ENCODE measurements around the gene CABP4. TPM values are rescaled to one million over a fixed set of nuclear protein-coding genes. Genes with fewer than 3 reads are reported as not detected.

Gene CABP4
- total and polyA plus RNA-seq, 10 of the 15 experiments (the other 5 are each of a cell fraction or from before 2014, with no cell fraction given): 0.04 to 0.41 (median 0.14) TPM; not detected in 2

GRCh38 chr11:67510023-67510345 is 54.8 kb downstream of the CABP4 start:
- Histone ChIP-seq H3K9ac (ENCODE audit: control insufficient read depth, insufficient read depth, low read length) (no peak overlapping the region), H3K9me3 (replicated peaks; ENCODE audit: control insufficient read depth, insufficient read depth, low read length) (no peaks in the 10 kb centered on the region), H4K20me1 (ENCODE audit: control insufficient read depth, insufficient read depth) (no peaks in the 10 kb centered on the region), H3K4me3 (no peak overlapping the region), H2AFZ (ENCODE audit: control insufficient read depth, low read depth, low read length) (no peak overlapping the region), H3K4me2 (ENCODE audit: control insufficient read depth, insufficient read depth) (no peak overlapping the region), H3K4me1 (ENCODE audit: control insufficient read depth, insufficient read depth, low read length) (peaks cover 24% of the 10 kb centered on the region), H3K27me3 (replicated peaks in 1 of 2; ENCODE audit: control insufficient read depth in 2 of 2, insufficient read depth in 2 of 2, low read length in 1 of 2) (no peaks in the 10 kb centered on the region; a peak in 2 of 4 replicates), H3K36me3 (ENCODE audit: control insufficient read depth in 2 of 2, insufficient read depth in 2 of 2, low read length in 1 of 2) (no peaks in the 10 kb centered on the region), H3K27ac (ENCODE audit: control insufficient read depth, insufficient read depth) (no peak overlapping the region), H3K79me2 (ENCODE audit: control insufficient read depth, insufficient read depth, low read length) (peaks cover 24% of the 10 kb centered on the region)
- no peak for FAIRE-seq
- no TSS peak for BruUV-seq (replicated peaks)
- ChIA-PET SMC1A (ENCODE audit: uncharacterized antibody, unreplicated experiment) (no interaction called here), CTCF (no interaction called here), RAD21 (ENCODE audit: unreplicated experiment) (no interaction called here), POLR2A (no interaction called here)
- 2% methylated on average over 3 of the region's 3 CpGs for WGBS (ENCODE audit: insufficient coverage, insufficient replicate concordance, low lambda C conversion rate, missing lambda C conversion rate)
- no peak for DNase-seq (ENCODE audit: low read depth, low spot score)
- no peak for TF ChIP-seq EP300 (IDR thresholded peaks at IDR 0.05; ENCODE audit: borderline replicate concordance in 1 of 2, control insufficient read depth in 1 of 2, low read depth in 2 of 2, low read length in 2 of 2)
- no peak for TF ChIP-seq BHLHE40 (IDR thresholded peaks at IDR 0.05; ENCODE audit: borderline replicate concordance in 1 of 2, low read depth in 2 of 2, low read length in 1 of 2)
- TF ChIP-seq SMAD1 (IDR thresholded peaks at IDR 0.05; ENCODE audit: low read depth, partially characterized antibody): no peak
- no peak for TF ChIP-seq SMAD5 (IDR thresholded peaks at IDR 0.05; ENCODE audit: low read depth)
- no peak for TF ChIP-seq EZH2 (IDR thresholded peaks at IDR 0.05; ENCODE audit: borderline replicate concordance, control insufficient read depth, low read depth, low read length)
- no peak for TF ChIP-seq HDGF (IDR thresholded peaks at IDR 0.05)
- TF ChIP-seq TCF7 (IDR thresholded peaks at IDR 0.05; ENCODE audit: borderline replicate concordance): no peak
- no peak for TF ChIP-seq ATF7 (IDR thresholded peaks at IDR 0.05; ENCODE audit: low read depth)
- TF ChIP-seq CHD4 (IDR thresholded peaks at IDR 0.05): no peak
- no peak for TF ChIP-seq HCFC1 (IDR thresholded peaks at IDR 0.05; ENCODE audit: low read length)
- TF ChIP-seq ZNF622 (IDR thresholded peaks at IDR 0.05): no peak
- no peak for TF ChIP-seq MTA3 (IDR thresholded peaks at IDR 0.05; ENCODE audit: borderline replicate concordance, low read length)
- no peak for TF ChIP-seq NFXL1 (IDR thresholded peaks at IDR 0.05; ENCODE audit: borderline replicate concordance)
- no peak for TF ChIP-seq SP1 (IDR thresholded peaks at IDR 0.05; ENCODE audit: low read depth, low read length)
- intact Hi-C loops (cut with micrococcal nuclease; ENCODE audit: unreplicated experiment): no loop called here
- in situ Hi-C loops (cut with MboI): no loop called here
- ATAC-seq: no peak

Small RNA genes lying within 50 kb of the gene (microRNA-seq; reads per million reads assigned to microRNA genes)
- gene MIR6752: 0.75 reads per million

Small RNA genes lying within 50 kb of the gene (small RNA-seq; reads per million reads assigned to genes)
- not detected for gene MIR6752

Other genes with a start within 250 kb of the CABP4 start
Only the 7 nearest of the 24 such genes appear.
- gene CARNS1, start 39.7 kb upstream of the CABP4 start, total RNA-seq (2014; rRNA removed): 0.11 TPM in 2 replicates
- gene CARNS1, start 39.7 kb upstream of the CABP4 start, total RNA-seq (2014; rRNA removed; fragmentation: Illumina TruSeq; extraction: Trizol): 0.04 TPM in 1 of 2 replicates, not detected in the other
- gene CARNS1, start 39.7 kb upstream of the CABP4 start, total RNA-seq (2021): 0.10 and 0.19 TPM in 2 replicates
- gene CARNS1, start 39.7 kb upstream of the CABP4 start, polyA plus RNA-seq (2011; rRNA removed): not detected in 2 replicates
- 0.10 TPM in 1 of 2 replicates, not detected in the other for gene CARNS1, start 39.7 kb upstream of the CABP4 start, polyA plus RNA-seq (2014; fragmentation: Illumina TruSeq; extraction: Trizol)
- under 1 TPM in 1 of 2 experiments, not detected in 1; 0.02 TPM for gene CARNS1, start 39.7 kb upstream of the CABP4 start, polyA plus RNA-seq (2014; fragmentation: Nextera tagmentation; extraction: Ambion mirVana)
- 0.14 and 0.25 TPM in 2 replicates for gene CARNS1, start 39.7 kb upstream of the CABP4 start, polyA plus RNA-seq (2014; rRNA removed)
- gene CARNS1, start 39.7 kb upstream of the CABP4 start, polyA plus RNA-seq (2016; fragmentation: Nextera tagmentation; extraction: Ambion mirVana): under 1 TPM in 1 of 2 experiments, not detected in 1; 0.09 TPM
- gene RPS6KB2, start 26.9 kb upstream of the CABP4 start, total RNA-seq (2014; rRNA removed): 68.4 and 72.5 TPM in 2 replicates
- gene RPS6KB2, start 26.9 kb upstream of the CABP4 start, total RNA-seq (2014; rRNA removed; fragmentation: Illumina TruSeq; extraction: Trizol): 36.6 and 41.8 TPM in 2 replicates
- 68.1 and 70.9 TPM in 2 replicates for gene RPS6KB2, start 26.9 kb upstream of the CABP4 start, total RNA-seq (2021)
- 36.8 and 48.7 TPM in 2 replicates for gene RPS6KB2, start 26.9 kb upstream of the CABP4 start, polyA plus RNA-seq (2011; rRNA removed)
- 15.7 and 41.1 TPM in 2 replicates for gene RPS6KB2, start 26.9 kb upstream of the CABP4 start, polyA plus RNA-seq (2014; fragmentation: Illumina TruSeq; extraction: Trizol)
- 1 to 10 TPM in 1 of 2 experiments, under 1 TPM in 1; 0.39 to 2.3 TPM for gene RPS6KB2, start 26.9 kb upstream of the CABP4 start, polyA plus RNA-seq (2014; fragmentation: Nextera tagmentation; extraction: Ambion mirVana)
- 88.3 and 99.8 TPM in 2 replicates for gene RPS6KB2, start 26.9 kb upstream of the CABP4 start, polyA plus RNA-seq (2014; rRNA removed)
- gene RPS6KB2, start 26.9 kb upstream of the CABP4 start, polyA plus RNA-seq (2016; fragmentation: Nextera tagmentation; extraction: Ambion mirVana): 100 to 1,000 TPM in 1 of 2 experiments, 10 to 100 TPM in 1; 95.4 to 101 TPM
- gene PTPRCAP, start 17.7 kb upstream of the CABP4 start, total RNA-seq (2014; rRNA removed): 195 and 266 TPM in 2 replicates
- 38.4 and 45.3 TPM in 2 replicates for gene PTPRCAP, start 17.7 kb upstream of the CABP4 start, total RNA-seq (2014; rRNA removed; fragmentation: Illumina TruSeq; extraction: Trizol)
- gene PTPRCAP, start 17.7 kb upstream of the CABP4 start, total RNA-seq (2021): 197 and 204 TPM in 2 replicates
- 21.1 and 49.8 TPM in 2 replicates for gene PTPRCAP, start 17.7 kb upstream of the CABP4 start, polyA plus RNA-seq (2011; rRNA removed)
- gene PTPRCAP, start 17.7 kb upstream of the CABP4 start, polyA plus RNA-seq (2014; fragmentation: Illumina TruSeq; extraction: Trizol): 0.70 and 9.3 TPM in 2 replicates
- gene PTPRCAP, start 17.7 kb upstream of the CABP4 start, polyA plus RNA-seq (2014; fragmentation: Nextera tagmentation; extraction: Ambion mirVana): 1 to 10 TPM; 4.7 to 9.3 TPM
- 257 and 361 TPM in 2 replicates for gene PTPRCAP, start 17.7 kb upstream of the CABP4 start, polyA plus RNA-seq (2014; rRNA removed)
- gene PTPRCAP, start 17.7 kb upstream of the CABP4 start, polyA plus RNA-seq (2016; fragmentation: Nextera tagmentation; extraction: Ambion mirVana): 100 to 1,000 TPM; 200 to 239 TPM
- 21.3 and 24.6 TPM in 2 replicates for gene CORO1B, start 11.9 kb upstream of the CABP4 start, total RNA-seq (2014; rRNA removed)
- gene CORO1B, start 11.9 kb upstream of the CABP4 start, total RNA-seq (2014; rRNA removed; fragmentation: Illumina TruSeq; extraction: Trizol): 6.3 and 7.4 TPM in 2 replicates
- 28.5 and 30.6 TPM in 2 replicates for gene CORO1B, start 11.9 kb upstream of the CABP4 start, total RNA-seq (2021)
- gene CORO1B, start 11.9 kb upstream of the CABP4 start, polyA plus RNA-seq (2011; rRNA removed): 8.0 and 26.4 TPM in 2 replicates
- gene CORO1B, start 11.9 kb upstream of the CABP4 start, polyA plus RNA-seq (2014; fragmentation: Illumina TruSeq; extraction: Trizol): 2.5 and 7.0 TPM in 2 replicates
- gene CORO1B, start 11.9 kb upstream of the CABP4 start, polyA plus RNA-seq (2014; fragmentation: Nextera tagmentation; extraction: Ambion mirVana): 1 to 10 TPM in 1 of 2 experiments, under 1 TPM in 1; 0.24 to 1.9 TPM
- 21.7 and 26.9 TPM in 2 replicates for gene CORO1B, start 11.9 kb upstream of the CABP4 start, polyA plus RNA-seq (2014; rRNA removed)
- 10 to 100 TPM; 23.6 to 25.1 TPM for gene CORO1B, start 11.9 kb upstream of the CABP4 start, polyA plus RNA-seq (2016; fragmentation: Nextera tagmentation; extraction: Ambion mirVana)
- gene GPR152, start 2.6 kb upstream of the CABP4 start, total RNA-seq (2014; rRNA removed): not detected in 2 replicates
- not detected in 2 replicates for gene GPR152, start 2.6 kb upstream of the CABP4 start, total RNA-seq (2014; rRNA removed; fragmentation: Illumina TruSeq; extraction: Trizol)
- gene GPR152, start 2.6 kb upstream of the CABP4 start, total RNA-seq (2021): not detected in 2 replicates
- gene GPR152, start 2.6 kb upstream of the CABP4 start, polyA plus RNA-seq (2011; rRNA removed): not detected in 2 replicates
- gene GPR152, start 2.6 kb upstream of the CABP4 start, polyA plus RNA-seq (2014; fragmentation: Illumina TruSeq; extraction: Trizol): not detected in 2 replicates
- gene GPR152, start 2.6 kb upstream of the CABP4 start, polyA plus RNA-seq (2014; fragmentation: Nextera tagmentation; extraction: Ambion mirVana): not detected
- not detected in 2 replicates for gene GPR152, start 2.6 kb upstream of the CABP4 start, polyA plus RNA-seq (2014; rRNA removed)
- gene GPR152, start 2.6 kb upstream of the CABP4 start, polyA plus RNA-seq (2016; fragmentation: Nextera tagmentation; extraction: Ambion mirVana): not detected
- gene TMEM134, start 13.9 kb downstream of the CABP4 start, total RNA-seq (2014; rRNA removed): 20.0 and 30.5 TPM in 2 replicates
- 10.6 and 12.0 TPM in 2 replicates for gene TMEM134, start 13.9 kb downstream of the CABP4 start, total RNA-seq (2014; rRNA removed; fragmentation: Illumina TruSeq; extraction: Trizol)
- gene TMEM134, start 13.9 kb downstream of the CABP4 start, total RNA-seq (2021): 42.5 and 45.0 TPM in 2 replicates
- 10.8 and 25.0 TPM in 2 replicates for gene TMEM134, start 13.9 kb downstream of the CABP4 start, polyA plus RNA-seq (2011; rRNA removed)
- 2.0 and 11.2 TPM in 2 replicates for gene TMEM134, start 13.9 kb downstream of the CABP4 start, polyA plus RNA-seq (2014; fragmentation: Illumina TruSeq; extraction: Trizol)
- gene TMEM134, start 13.9 kb downstream of the CABP4 start, polyA plus RNA-seq (2014; fragmentation: Nextera tagmentation; extraction: Ambion mirVana): 1 to 10 TPM; 1.6 to 7.0 TPM
- gene TMEM134, start 13.9 kb downstream of the CABP4 start, polyA plus RNA-seq (2014; rRNA removed): 90.7 and 93.8 TPM in 2 replicates
- gene TMEM134, start 13.9 kb downstream of the CABP4 start, polyA plus RNA-seq (2016; fragmentation: Nextera tagmentation; extraction: Ambion mirVana): 10 to 100 TPM; 58.9 to 64.3 TPM
- gene AIP, start 27.7 kb downstream of the CABP4 start, total RNA-seq (2014; rRNA removed): 135 and 139 TPM in 2 replicates
- 67.2 and 67.6 TPM in 2 replicates for gene AIP, start 27.7 kb downstream of the CABP4 start, total RNA-seq (2014; rRNA removed; fragmentation: Illumina TruSeq; extraction: Trizol)
- gene AIP, start 27.7 kb downstream of the CABP4 start, total RNA-seq (2021): 128 and 129 TPM in 2 replicates
- gene AIP, start 27.7 kb downstream of the CABP4 start, polyA plus RNA-seq (2011; rRNA removed): 77.2 and 144 TPM in 2 replicates
- 20.7 and 47.5 TPM in 2 replicates for gene AIP, start 27.7 kb downstream of the CABP4 start, polyA plus RNA-seq (2014; fragmentation: Illumina TruSeq; extraction: Trizol)
- 10 to 100 TPM; 12.6 to 29.7 TPM for gene AIP, start 27.7 kb downstream of the CABP4 start, polyA plus RNA-seq (2014; fragmentation: Nextera tagmentation; extraction: Ambion mirVana)
- gene AIP, start 27.7 kb downstream of the CABP4 start, polyA plus RNA-seq (2014; rRNA removed): 164 and 168 TPM in 2 replicates
- 100 to 1,000 TPM; 103 to 105 TPM for gene AIP, start 27.7 kb downstream of the CABP4 start, polyA plus RNA-seq (2016; fragmentation: Nextera tagmentation; extraction: Ambion mirVana)

All from GM12878 (cell line).